T-helper 2 cell treated with Interferon-gamma antibody and Interleukin-4, amounts not matched to agents 100 ng/mL and 5 ng/mL, for 36 hours (primary cell): Measurements from ENCODE around the gene SARM1. TPM values are rescaled to one million over a fixed set of nuclear protein-coding genes. Genes with fewer than 3 reads are reported as not detected.

ENCODE experiments used
- intact Hi-C: fragments of 100-400 bp; cut with micrococcal nuclease; formaldehyde crosslinking; loops from one replicate; pipeline ENCODE4 v1.15.1; 2023
- total RNA-seq: library from RNA; stranded (reverse); gene quantifications from 2 replicates; pipeline ENCODE4 v1.2.3, GENCODE V29; 2022

The SARM1 gene
- total RNA-seq, 1 donor from 2014 or later = 21.0 TPM

GRCh38 chr17:28339431-28339830 lies 32.1 kb upstream of the SARM1 start:
- intact Hi-C loops = loop anchor here (5.0 to 10.0 kb wide), 2 partner anchors 375 to 532 kb away; partner anchors contain the start of genes PROCA1, RAB34 and RPL23A

GRCh38 chr17:28340374-28340773 lies 31.1 kb upstream of the SARM1 start:
- intact Hi-C loops = no loop called here

GRCh38 chr17:28341516-28341915 lies 30.0 kb upstream of the SARM1 start:
- intact Hi-C loops = no loop called here

DNA sequence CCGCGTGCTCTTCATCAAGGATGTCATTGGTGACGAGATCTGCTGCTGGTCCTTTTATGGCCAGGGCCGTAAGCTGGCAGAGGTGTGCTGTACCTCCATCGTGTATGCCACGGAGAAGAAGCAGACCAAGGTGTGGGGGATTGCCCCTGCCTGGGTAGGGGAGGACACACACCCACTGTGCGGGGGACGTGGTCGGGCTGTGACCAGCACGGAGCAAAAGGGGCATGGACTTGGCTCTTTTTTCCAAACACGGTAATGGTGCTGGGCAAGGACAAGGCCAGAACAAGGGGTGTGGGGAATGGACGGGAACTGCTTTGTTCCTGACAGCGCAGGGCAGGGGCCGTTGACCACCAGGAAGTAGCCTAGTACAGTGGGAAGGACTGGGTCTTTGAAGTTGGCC lies 29.2 kb upstream of the SARM1 start:
- intact Hi-C loops = no loop called here

GRCh38 chr17:28343491-28343932 lies 28.0 kb upstream of the SARM1 start:
- intact Hi-C loops = no loop called here

GRCh38 chr17:28344011-28344410 lies 27.5 kb upstream of the SARM1 start:
- intact Hi-C loops = no loop called here

- intact Hi-C loops = no loop called here
These were observed 27.0 kb upstream of the SARM1 start for GRCh38 chr17:28344435-28344901.

- intact Hi-C loops = no loop called here
These were observed 25.9 kb upstream of the SARM1 start for GRCh38 chr17:28345419-28346198.

DNA sequence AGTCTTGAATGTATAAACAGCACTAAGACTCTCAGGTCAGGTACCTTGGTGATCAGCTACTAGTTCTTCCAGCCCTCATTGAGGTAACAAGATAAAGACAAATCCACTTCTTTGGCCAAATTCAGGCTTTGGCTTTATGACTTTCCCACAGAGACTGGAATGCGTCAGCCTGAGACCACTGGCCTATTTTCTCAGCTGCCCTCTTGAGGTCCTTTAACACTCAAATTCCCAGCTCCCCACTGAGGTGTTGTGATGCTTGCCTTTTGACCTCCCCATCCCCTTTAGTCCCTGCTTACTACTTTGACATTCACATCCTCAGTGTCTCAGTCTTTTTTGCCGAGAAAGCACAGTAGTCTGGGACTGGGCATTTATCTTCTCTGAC lies 25.3 kb upstream of the SARM1 start:
- intact Hi-C loops = no loop called here

GRCh38 chr17:28346746-28347246 lies 24.7 kb upstream of the SARM1 start:
- intact Hi-C loops = no loop called here

- intact Hi-C loops = no loop called here
These were observed 24.1 kb upstream of the SARM1 start for GRCh38 chr17:28347261-28347891.

DNA sequence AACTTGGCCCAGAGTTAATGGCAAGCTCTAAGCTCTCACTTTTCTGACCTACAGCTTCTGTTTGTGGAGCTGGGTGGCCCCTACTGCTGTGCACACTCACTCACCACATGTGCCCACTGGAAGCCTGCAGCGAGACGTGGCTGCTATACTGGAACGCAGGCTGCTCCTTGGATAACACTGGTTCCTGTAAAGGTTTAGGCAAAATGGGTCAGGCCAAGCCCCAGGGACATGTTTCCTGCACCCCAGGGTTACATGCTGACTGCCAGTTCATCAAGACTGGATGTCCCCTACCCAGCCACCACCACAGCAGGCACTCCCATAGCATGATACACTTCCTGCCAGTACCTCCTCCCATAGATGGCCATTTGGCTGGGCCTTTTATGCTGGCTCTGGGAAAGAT lies 22.5 kb upstream of the SARM1 start:
- intact Hi-C loops = no loop called here

DNA sequence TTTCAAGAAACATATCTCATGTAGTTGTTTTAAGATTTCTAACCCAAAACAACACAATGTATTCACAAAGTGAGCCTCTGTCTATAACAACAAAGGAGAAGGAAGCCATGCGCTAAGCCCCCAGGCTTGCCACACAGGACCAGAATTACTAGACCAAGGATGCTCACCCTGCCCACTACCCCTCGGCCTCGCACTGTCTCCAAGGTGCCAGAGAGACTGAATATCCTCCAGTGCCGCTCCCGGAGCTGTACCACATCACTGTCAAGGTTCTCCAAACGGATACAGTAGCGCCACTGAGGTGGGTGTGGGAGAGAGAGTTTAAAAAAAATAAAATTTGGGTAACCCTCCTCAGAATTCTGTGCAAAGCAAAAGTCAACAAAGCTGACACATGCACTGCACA lies 21.2 kb upstream of the SARM1 start:
- intact Hi-C loops = no loop called here

- intact Hi-C loops = loop anchor here (1.0 kb wide), 4 partner anchors 14 to 38 kb away; partner anchors contain the start of genes IFT20, SARM1, TMEM97 and TNFAIP1
These were observed 14.2 kb upstream of the SARM1 start, which contains the start of gene POLDIP2 for GRCh38 chr17:28357061-28357900. POLDIP2 (minus strand) TSS chr17:28357527; CDS start chr17:28357448, 79 bp downstream.

GRCh38 chr17:28357901-28358197 lies 13.6 kb upstream of the SARM1 start:
- intact Hi-C loops = loop anchor here (1.0 kb wide), 4 partner anchors 13 to 39 kb away; partner anchors contain the start of genes IFT20, SARM1, TMEM97 and TNFAIP1

GRCh38 chr17:28363186-28363585 lies 8.3 kb upstream of the SARM1 start:
- intact Hi-C loops = no loop called here

DNA sequence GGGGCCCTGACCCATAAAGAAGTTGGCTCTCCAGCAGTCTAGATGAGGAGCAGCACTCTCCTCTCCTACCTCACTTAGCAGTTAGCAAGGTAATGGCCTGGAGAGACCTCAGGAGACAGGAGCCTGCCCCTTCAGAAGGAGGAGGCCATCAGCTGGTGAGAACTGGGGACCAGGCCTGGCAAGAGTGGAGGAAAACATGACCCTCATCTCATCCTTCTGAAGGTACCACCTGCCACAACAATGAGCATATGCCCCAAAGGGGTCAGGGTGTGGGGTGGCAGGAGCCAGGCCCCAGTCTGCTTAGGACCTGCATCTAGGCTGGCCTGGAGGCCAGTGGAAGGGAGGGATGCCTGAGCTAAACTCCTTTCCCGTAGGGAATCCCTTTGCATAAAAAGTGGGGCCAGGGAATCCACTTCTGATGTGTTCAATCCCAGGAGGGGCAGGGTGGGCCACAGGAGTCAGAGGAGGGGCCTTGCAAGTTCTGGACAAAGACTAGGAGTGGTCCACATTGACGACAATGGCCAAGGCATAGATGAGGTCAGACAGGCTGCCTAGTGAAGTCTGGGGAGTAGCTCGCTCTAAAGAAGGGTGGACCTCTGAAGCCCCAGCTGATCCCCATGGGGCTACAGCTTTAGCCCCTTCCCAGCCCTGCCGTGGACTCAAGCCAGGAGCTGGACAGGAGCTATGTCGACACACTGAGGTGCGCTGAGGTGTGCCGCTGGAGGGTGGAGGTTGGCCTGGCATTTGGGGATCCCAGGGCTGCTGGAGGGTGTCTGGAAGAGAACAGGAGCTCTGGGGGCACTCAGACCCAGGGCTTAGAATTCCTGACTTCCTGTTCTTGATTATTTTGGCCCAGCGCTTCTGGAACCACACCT lies 7.5 kb upstream of the SARM1 start:
- intact Hi-C loops = no loop called here

DNA sequence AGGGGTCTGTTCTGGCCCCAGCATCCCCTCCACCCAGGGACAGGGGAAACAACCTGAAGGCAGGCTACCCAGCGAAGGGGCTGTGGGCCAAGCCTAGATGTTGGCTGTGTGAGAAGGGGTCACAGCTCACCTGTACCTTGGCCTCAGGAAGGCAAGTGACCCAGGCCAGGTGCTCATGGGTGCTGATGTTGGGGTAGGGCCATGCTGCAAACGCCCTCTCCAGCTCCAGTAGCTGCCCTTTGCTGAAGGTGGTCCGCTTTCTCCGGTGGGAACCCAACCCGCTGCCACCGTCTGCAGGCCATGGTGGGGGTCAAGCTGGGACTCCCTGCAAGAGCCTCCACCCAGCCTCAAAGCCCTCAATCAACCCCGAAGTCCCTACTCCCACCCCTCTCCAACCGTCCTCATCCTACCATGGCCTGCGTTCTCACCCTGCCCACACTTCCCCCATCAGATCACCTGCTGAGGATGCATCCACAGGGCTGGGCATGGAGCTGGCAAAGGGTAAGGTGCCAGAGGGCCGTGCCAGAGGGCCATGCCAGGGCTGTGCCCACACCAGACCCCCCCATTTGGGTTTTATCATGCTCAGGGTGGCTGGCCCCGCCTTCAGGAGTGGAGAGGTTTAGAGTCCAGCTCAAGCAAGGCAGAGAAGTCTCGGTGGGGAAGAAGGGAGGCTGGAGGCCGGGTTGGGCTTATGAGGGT lies 6.7 kb upstream of the SARM1 start, which contains the start of gene SEBOX:
Gene SEBOX (minus strand): TSS at position 535 of the 699 bp plus-strand sequence. CDS start 48 bp downstream, at position 487.
- intact Hi-C loops = no loop called here

- intact Hi-C loops = no loop called here
These were observed 6.0 kb upstream of the SARM1 start for GRCh38 chr17:28365487-28365886.

DNA sequence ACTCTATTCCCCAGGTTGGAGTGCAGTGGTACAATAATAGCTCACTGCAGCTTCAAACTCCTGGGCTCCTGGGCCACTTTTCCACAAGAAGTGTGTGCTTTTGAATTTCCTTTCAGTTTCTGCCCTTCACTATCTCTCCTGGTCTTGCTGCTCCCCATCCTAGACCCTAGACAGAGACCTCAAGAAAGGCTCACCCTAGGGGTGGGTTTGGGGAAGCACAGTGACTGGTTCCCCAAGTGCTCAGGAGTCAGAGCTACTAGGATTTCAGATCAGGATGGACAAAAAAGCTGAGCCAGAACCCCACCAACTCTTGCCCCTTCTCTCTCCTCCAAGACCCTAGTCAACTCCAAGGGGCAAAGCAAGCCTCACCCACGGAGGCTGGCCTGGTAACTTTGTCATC lies 4.9 kb upstream of the SARM1 start:
- intact Hi-C loops = no loop called here
